ENCODE results near the gene BANF1.
"Not testable (repeated sequence)": the region's sequence is repeated elsewhere in the genome, so short reads cannot be mapped to it uniquely, and the experiment has no call there.

The BANF1 gene

GRCh38 chr11:65978391-65979238 lies 23.7 kb upstream of the BANF1 start:
- DNase-seq (ENCODE audit: low read depth): no peak

GRCh38 chr11:65979261-65979759 lies 23.0 kb upstream of the BANF1 start:
- DNase-seq (ENCODE audit: low read depth): no peak

GRCh38 chr11:65981101-65981740 lies 21.1 kb upstream of the BANF1 start:
- no peak for DNase-seq (ENCODE audit: low read depth)

- no peak for DNase-seq (ENCODE audit: low read depth)
Observed at GRCh38 chr11:65981972-65982823, 20.1 kb upstream of the BANF1 start.

GRCh38 chr11:65982824-65983588 lies 19.3 kb upstream of the BANF1 start:
- DNase-seq (ENCODE audit: low read depth): no peak

- DNase-seq (ENCODE audit: low read depth): no peak
Observed at GRCh38 chr11:65983589-65983987, 18.7 kb upstream of the BANF1 start.

GRCh38 chr11:65987336-65987735 lies 15.0 kb upstream of the BANF1 start:
- DNase-seq (ENCODE audit: low read depth): no peak

- peak; percentile 91 for DNase-seq (ENCODE audit: low read depth)
Observed at GRCh38 chr11:65988791-65989592, 13.3 kb upstream of the BANF1 start.

GRCh38 chr11:65992056-65992455 lies 10.2 kb upstream of the BANF1 start:
- no peak for DNase-seq (ENCODE audit: low read depth)

- DNase-seq (ENCODE audit: low read depth): no peak
Observed at GRCh38 chr11:65997286-65997685, 5.0 kb upstream of the BANF1 start.

- DNase-seq (ENCODE audit: low read depth): peak; percentile 65
Observed at GRCh38 chr11:66002648-66003225, 434 bp downstream of the BANF1 start.

- no peak for DNase-seq (ENCODE audit: low read depth)
Observed at GRCh38 chr11:66003291-66003690, 988 bp downstream of the BANF1 start.

- no peak for DNase-seq (ENCODE audit: low read depth)
Observed at GRCh38 chr11:66004186-66004585, 1.9 kb downstream of the BANF1 start.

GRCh38 chr11:66006134-66006890 lies 4.0 kb downstream of the BANF1 start:
- no peak for DNase-seq (ENCODE audit: low read depth)

GRCh38 chr11:66006891-66007176 lies 4.5 kb downstream of the BANF1 start:
- DNase-seq (ENCODE audit: low read depth): no peak

- no peak for DNase-seq (ENCODE audit: low read depth)
Observed at GRCh38 chr11:66007201-66007634, 4.9 kb downstream of the BANF1 start.

- no peak for DNase-seq (ENCODE audit: low read depth)
Observed at GRCh38 chr11:66008095-66008467, 5.8 kb downstream of the BANF1 start.

GRCh38 chr11:66008468-66009101 lies 6.3 kb downstream of the BANF1 start:
- DNase-seq (ENCODE audit: low read depth): no peak

- not testable (repeated sequence) for DNase-seq (ENCODE audit: low read depth)
Observed at GRCh38 chr11:66010036-66010435, 7.7 kb downstream of the BANF1 start.

Measured in fibroblast of gingiva (primary cell).